Right hindlimb (tissue), 1 donor: Measurements from ENCODE around the gene LPCAT1.
A peak's percentile ranks its signal among the peaks of the same experiment; 100 is the strongest.
"Not testable (repeated sequence)": the region's sequence is repeated elsewhere in the genome, so short reads cannot be mapped to it uniquely, and the experiment has no call there.

ENCODE experiments used
- DNase-seq: peaks from one replicate; pipeline ENCODE4 v3.0.0-alpha.2; 2018

Gene LPCAT1

GRCh38 chr5:1463326-1464095 lies 60.2 kb downstream of the LPCAT1 start:
- peak; percentile 10 for DNase-seq

DNA sequence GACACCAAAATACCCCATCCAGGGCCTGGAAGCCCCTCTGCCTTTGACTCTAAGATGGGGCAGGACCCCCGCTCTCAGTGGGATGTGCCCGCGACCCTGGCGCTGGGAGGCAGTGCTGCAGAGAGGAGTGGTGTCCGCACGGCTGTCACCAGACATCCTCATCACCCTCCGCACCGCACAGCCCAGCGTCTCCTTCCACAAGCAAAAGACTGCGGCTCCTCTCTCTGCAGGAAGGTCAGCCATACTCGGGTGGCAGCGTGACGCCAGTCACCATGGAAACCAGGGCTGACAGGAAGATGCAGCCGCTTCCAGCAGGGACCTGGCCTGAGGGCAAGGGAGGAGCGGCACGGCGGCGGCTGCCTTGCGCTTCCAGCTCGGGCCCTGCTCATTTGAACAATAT lies 61.4 kb downstream of the LPCAT1 start:
- DNase-seq = peak; percentile 15

DNA sequence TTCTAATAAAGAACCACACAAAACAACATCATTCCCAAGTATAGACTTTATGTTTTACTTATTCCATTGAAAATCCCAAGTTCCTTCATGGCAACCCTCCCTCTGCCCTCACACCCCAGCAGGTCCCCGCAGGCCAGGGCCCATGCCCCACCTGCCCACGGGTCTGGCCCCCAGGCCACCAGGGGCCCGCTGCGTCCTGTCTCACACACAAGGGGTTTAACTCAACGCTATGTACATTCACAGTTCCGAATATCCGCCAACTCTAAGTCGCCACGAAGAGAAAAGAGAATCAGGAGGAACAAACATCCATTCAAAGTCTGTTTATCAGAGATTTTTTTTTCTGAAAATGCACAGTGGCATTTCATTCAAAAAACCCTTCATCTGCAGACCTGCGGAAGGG lies 62.4 kb downstream of the LPCAT1 start:
- no peak for DNase-seq

DNA sequence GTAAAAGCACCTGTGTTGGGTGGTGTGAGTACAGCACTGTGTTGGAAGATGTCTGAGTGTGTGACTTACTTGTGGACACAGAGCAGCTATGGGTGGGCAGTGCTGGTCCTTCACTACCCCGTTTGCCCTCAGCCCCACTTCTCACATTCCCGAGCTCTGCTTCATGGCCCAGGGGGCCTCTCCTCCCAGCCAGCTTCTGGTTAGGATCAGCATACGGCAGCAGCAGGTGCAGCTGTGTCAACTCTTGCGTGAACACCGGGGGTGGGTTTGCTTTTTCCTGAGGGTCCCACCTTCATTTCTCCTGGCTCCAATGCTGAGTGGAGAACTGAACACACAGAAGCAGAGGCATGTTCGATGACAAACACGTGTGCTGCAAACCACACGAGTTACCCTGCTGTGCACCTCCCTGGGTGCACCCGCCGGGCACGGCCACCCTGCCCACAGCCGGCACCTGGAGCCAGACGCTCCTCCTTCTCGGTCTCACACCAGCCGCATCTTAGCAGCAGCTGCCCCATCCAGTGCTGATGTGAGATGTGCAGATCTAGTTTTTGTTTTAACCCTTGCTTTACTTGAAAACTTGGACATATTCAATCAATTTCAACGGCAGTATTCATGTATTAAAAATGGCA lies 63.6 kb downstream of the LPCAT1 start:
- peak; percentile 10 for DNase-seq

DNA sequence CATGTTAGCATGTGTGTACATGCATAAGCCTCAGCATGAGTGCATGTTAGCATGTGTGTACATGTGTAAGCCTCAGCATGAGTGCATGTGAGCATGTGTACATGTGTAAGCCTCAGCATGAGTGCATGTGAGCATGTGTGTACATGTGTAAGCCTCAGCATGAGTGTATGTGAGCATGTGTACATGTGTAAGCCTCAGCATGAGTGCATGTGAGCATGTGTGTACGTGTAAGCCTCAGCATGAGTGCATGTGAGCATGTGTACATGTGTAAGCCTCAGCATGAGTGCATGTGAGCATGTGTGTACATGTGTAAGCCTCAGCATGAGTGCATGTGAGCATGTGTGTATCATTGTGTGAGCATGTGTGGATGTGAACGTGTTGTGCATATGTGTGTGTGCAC lies 64.3 kb downstream of the LPCAT1 start:
- not testable (repeated sequence) for DNase-seq

GRCh38 chr5:1456110-1456881 lies 67.5 kb downstream of the LPCAT1 start:
- not testable (repeated sequence) for DNase-seq

DNA sequence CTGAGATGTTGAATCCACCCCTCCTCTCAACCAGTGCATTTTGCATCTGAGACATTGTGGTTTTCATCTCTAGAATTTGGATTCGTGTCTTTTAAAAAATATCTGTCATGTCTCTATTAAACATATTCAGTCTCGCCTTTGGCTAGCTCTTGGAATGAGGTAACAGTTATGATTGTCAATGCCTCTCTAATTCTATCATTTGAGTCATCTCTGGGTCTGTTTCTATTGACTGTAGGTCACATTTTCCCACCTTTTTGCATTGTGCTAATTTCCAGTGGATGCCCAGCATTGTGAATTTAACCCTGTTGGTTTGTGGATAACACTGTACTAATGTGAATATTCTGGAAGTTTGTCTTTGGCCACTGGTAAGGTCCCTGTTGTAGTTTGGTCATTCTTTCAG lies 70.1 kb downstream of the LPCAT1 start:
- DNase-seq = no peak

DNA sequence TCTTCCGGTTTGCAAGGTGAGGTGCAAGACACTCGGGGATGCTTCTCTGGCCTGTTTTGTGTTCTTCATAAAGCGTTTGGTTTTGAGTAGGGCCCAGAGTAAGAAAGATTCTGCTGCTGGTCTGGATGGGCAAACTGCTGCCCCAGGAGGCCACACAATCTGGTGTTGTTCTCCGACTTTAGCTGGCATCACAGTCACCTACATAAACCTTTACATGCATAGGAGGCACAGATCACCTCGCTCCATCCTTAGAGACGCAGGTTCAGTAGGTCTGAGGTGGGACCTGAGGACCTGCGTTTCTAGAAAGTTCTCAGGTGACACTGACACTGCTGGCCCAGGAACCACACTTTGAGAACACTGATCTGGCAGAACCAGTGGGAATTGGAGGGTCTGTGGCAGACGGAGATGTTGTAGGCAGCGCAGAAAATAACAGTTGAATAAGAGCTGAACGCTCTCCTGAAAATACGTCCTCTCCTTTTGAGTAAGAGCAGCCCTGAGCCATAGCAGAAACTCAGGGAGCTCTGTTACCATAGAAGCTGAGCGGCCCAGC lies 74.6 kb downstream of the LPCAT1 start:
- peak; percentile 3 for DNase-seq

DNA sequence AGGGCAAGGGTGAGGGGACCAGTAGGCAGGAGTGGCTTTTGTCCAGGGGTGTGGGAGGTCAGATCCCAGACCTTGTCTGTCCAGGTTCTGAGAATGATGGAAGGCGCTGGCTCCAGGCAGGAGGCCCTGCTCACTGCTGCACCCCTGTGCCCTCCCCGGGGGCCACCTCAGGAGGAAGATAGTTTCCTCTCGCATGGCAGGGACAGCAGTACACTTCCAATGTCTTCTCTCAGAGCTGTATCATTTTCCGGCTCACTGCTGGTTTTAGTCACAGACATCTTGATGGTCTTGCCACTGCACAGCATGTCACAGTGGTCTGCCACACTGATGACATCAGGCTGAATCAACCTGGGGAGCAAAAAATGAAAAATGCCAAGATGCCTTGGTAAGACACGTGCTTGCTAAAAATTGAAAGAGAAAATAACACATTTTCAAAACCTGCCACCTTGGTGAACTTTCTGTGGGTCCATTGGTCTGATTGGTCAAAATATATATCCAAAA lies 75.2 kb downstream of the LPCAT1 start:
- DNase-seq = peak; percentile 16

GRCh38 chr5:1447671-1448361 lies 75.9 kb downstream of the LPCAT1 start:
- peak; percentile 4 for DNase-seq

DNA sequence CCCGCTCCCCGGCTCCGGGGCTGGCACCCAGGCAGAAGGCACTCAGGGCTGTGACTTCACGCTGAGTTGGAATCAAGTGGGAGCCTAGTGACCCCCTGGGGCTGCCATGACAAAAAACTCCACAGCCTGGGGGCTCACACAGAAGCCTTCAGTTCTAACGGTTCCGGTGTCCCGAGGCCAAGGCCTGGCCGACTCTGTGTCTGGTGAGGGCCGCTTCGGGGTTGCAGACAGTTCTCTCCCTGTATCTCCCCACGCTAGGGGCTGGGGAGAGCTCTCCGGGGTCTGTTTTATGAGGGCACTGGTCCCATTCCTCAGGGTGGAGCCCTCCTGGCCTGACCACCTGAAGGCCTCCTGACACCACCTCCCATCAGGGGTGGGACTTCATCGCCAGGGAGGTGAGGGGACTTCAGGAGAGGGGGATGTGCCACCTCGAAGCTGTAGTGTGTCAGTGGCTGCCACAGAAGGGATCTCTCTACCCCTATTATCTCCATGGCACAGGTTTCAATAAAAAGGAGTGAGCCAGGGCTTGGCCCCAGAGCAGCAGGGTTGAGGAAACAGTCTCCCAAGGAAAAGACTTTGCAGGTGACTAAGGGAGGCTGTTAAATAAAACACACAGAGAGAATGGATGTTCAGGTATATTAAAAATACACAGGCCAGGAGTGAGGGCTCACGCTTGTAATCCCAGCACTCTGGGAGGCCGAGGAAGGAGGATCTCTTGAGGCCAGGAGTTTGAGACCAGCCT lies 77.0 kb downstream of the LPCAT1 start:
- peak; percentile 12 for DNase-seq

DNA sequence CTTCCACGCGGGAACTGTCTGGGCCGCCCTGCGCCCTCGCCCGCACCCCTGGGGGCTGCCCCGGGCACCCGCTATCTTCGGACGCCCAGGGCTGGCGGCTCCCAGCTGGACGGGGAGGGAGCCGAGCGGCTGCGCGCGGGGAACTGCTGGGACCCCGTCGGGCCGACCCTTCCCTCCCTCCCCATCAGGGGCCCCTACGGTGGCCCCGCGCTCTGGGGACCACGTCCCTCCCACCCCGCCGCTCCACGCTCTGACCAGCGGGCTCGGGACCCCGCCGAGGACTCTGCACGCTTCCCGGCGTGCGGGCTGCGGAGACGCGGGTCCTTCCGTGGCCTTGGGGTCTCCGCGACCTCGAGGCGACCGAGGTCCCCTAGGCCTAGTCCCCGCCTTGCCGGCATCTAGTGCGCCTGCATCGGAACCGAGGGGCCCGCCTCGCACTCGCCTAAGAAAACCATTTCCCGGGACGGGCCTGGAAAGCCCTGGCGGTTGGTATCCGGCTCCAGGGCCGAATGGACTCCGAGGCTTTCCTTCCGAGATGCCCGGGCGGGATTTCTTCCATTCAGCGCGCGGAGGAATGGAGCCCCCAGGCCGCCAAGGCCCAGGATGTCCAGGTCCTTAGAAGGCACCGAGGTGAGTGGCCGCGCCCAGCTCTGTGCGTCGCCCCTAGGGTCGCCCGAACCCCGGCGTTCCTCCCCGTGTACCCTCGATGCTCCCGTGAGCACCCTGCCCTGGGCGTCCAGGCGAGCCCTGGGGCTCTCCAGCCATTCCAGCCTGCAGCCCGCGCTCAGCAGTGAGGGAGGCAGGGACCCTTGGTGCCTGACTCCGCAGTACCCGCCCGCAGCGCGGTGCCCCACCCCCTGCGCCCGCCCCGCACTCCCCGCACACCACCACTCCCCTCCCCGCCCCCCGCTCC lies 77.8 kb downstream of the LPCAT1 start:
- peak; percentile 15 for DNase-seq

GRCh38 chr5:1445313-1445688 lies 78.5 kb downstream of the LPCAT1 start, which contains the start of gene SLC6A3:
TSS of gene SLC6A3 (minus strand) at chr5:1445440. CDS start at chr5:1443197, 2,243 bp downstream.
- DNase-seq = peak; percentile 70

DNA sequence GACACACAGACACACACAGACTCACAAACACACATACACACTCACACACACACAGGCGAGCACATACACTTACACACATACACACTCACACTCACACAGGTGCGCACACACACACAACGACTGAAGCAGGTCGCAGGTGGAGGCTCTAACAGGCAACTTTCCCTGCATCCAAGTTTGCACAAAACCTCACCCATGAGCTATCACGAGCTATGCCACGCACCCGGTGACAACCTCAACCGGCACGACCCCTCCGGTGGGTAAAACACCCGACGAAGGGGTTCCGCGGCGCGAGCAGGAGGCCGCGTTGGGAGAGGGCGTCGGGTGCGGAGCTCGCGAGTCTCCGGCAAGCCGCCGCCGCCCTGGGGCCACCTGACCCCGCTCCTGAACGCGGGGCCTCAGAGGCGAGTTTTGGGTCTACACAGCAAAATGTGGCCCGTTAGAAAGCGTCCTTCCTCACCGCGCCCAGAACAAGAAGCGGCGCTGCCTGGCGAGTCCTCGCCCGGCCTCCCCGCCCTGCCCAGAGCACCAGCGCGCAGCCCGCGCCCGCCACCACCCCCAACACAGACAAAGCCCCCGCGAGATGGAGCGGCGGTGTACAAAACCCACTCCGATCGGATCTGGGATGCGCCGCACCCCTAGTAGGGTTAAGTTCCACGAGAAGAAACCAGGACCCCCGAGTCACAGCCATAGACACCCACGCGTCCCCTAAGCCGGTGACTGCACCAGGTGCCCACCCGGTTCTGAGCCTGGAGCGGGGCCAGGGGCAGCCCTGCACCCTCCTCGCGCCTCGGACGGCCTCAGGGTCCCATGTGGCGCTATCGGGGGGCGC lies 79.2 kb downstream of the LPCAT1 start:
- DNase-seq = peak; percentile 11

GRCh38 chr5:1443991-1444360 lies 79.8 kb downstream of the LPCAT1 start:
- peak; percentile 4 for DNase-seq

DNA sequence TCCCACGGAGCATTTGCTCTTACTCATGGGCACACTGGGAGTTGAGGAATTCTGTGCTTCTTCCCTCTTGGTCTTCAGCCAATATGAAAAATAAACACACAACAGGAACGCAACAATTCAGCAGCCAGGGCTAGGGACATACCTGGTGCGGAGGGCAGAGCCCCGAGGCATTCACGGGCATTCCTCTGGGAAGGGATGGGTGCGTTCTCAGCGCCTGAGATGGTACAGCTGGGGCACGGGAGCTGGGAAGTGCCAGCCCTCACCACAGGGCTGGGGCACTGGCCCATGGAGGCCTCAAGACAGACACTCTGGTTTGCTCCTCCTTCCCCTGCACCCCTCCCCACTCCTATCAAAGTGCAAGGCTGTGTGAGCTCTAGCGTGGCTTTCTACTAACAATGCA lies 80.6 kb downstream of the LPCAT1 start:
- DNase-seq = peak; percentile 4

DNA sequence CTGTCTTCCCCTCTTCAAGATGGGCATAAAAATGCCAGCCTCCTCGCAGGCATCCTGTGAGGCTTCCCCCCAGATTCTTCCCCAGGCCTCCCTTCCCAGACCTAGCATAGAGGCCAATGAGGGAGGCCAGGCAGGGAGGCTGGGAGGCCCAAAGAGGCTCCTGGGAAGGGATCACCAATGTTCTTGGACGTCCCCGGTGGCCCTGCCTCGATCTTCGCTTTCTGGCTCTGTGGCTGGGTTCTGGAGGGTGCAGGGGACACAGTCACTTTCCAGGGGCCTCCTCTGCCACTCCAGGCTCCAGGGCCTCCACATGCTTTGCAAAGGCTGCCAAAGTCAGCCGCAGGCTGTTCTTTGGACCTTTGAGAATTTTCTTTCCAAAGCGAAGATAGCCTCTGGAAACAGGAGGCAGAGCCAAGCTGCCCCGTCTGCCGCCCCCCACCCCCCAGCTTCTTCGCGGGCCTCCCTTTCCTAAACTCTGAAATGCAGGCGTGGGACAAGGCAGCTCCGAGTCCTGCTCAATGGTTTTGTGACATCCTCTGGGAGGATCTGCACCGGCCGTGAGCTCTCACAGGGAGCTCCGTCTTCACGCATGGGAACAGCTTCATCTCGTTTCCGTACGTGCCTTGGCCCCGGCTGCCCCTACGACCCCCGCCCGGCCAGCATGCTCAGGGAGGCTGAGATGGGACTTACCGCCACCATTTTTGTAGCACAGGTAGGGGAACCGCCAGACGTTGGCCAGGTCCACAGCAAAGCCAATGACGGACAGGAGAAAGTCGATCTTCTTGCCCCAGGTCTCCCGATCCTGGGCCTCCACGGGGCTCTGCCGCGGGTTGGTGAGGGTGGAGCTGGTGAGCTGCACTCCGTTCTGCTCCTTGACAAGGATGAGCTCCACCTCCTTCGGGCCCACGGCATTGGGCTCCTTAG lies 81.3 kb downstream of the LPCAT1 start:
- DNase-seq = peak; percentile 4

- DNase-seq = peak; percentile 7
Observed at GRCh38 chr5:1441166-1441865, 82.4 kb downstream of the LPCAT1 start.
